OCI-LY3 (cell line): Measurements from ENCODE around the gene NPR3.

Experiments used
- EZH2phosphoT487 ChIP-seq: fragments of 200-600 bp; shearing (Covaris generic); IDR thresholded peaks from 2 replicates; pipeline ENCODE4 v1.6.1; 2018; ENCODE audit warnings: antibody characterized with exemption, mixed run types, low read depth
- TF ChIP-seq, protein P1 (sequence below): fragments of 200-600, 300-600 bp; sonication (generic); IDR thresholded peaks from 2 replicates; pipeline ENCODE4 v1.5.1; 2014; ENCODE audit warnings: antibody characterized with exemption, low read length, low read depth

- TF ChIP-seq, protein P1, sequence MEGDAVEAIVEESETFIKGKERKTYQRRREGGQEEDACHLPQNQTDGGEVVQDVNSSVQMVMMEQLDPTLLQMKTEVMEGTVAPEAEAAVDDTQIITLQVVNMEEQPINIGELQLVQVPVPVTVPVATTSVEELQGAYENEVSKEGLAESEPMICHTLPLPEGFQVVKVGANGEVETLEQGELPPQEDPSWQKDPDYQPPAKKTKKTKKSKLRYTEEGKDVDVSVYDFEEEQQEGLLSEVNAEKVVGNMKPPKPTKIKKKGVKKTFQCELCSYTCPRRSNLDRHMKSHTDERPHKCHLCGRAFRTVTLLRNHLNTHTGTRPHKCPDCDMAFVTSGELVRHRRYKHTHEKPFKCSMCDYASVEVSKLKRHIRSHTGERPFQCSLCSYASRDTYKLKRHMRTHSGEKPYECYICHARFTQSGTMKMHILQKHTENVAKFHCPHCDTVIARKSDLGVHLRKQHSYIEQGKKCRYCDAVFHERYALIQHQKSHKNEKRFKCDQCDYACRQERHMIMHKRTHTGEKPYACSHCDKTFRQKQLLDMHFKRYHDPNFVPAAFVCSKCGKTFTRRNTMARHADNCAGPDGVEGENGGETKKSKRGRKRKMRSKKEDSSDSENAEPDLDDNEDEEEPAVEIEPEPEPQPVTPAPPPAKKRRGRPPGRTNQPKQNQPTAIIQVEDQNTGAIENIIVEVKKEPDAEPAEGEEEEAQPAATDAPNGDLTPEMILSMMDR = no peak
- TF ChIP-seq EZH2phosphoT487 = no peak
Measured at GRCh38 chr5:32668552-32668951, 42.6 kb upstream of the NPR3 start.
